IMR-90 (cell line): ENCODE data around the gene WWC2.

Experiments used
- BHLHE40 ChIP-seq: fragments of 150-350 bp; IDR thresholded peaks from 2 replicates; pipeline ENCODE4 v1.6.1; 2016; ENCODE audit warnings: mild to moderate bottlenecking, low read depth, low read length
- CEBPB ChIP-seq: IDR thresholded peaks from 2 replicates; pipeline ENCODE4 v1.6.1; 2012; ENCODE audit warnings: low read depth, low read length, improper control_type of control experiment
- CHD1 ChIP-seq: IDR thresholded peaks from 2 replicates; pipeline ENCODE4 v1.6.1; 2012; ENCODE audit warnings: low read depth, low read length, improper control_type of control experiment
- CTCF ChIP-seq: conservative IDR thresholded peaks from 2 replicates; pipeline ENCODE4 v1.5.1; 2012; ENCODE audit warnings: mild to moderate bottlenecking, low read depth, low read length, improper control_type of control experiment
- MAFK ChIP-seq: IDR thresholded peaks from 2 replicates; pipeline ENCODE4 v1.6.1; 2012; ENCODE audit warnings: low read depth, low read length, improper control_type of control experiment
- MXI1 ChIP-seq: IDR thresholded peaks from 2 replicates; pipeline ENCODE4 v1.6.1; 2012; ENCODE audit warnings: low read depth, mild to moderate bottlenecking, low read length, moderate library complexity, borderline replicate concordance
- POLR2A ChIP-seq: IDR thresholded peaks from 2 replicates; pipeline ENCODE4 v1.6.1; 2012; ENCODE audit warnings: mild to moderate bottlenecking, low read depth, low read length
- RAD21 ChIP-seq: IDR thresholded peaks from 2 replicates; pipeline ENCODE4 v1.6.1; 2012; ENCODE audit warnings: low read length, improper control_type of control experiment
- RCOR1 ChIP-seq: IDR thresholded peaks from 2 replicates; pipeline ENCODE4 v1.6.1; 2012; ENCODE audit warnings: mild to moderate bottlenecking, low read length, improper control_type of control experiment; ENCODE audit not compliant: insufficient replicate concordance
- RFX5 ChIP-seq: IDR thresholded peaks from 2 replicates; pipeline ENCODE4 v1.8.0; 2012; ENCODE audit warnings: low read depth, mild to moderate bottlenecking, low read length, moderate library complexity
- SMC3 ChIP-seq: fragments of 150-350 bp; IDR thresholded peaks from 2 replicates; pipeline ENCODE4 v1.6.1; 2016; ENCODE audit warnings: low read depth, mild to moderate bottlenecking, antibody characterized with exemption, low read length, moderate library complexity
- TF ChIP-seq, protein P1 (sequence below): fragments of 150-350 bp; IDR thresholded peaks from 2 replicates; pipeline ENCODE4 v1.6.1; 2016; ENCODE audit warnings: low read depth, mild to moderate bottlenecking, low read length, moderate library complexity, borderline replicate concordance
- TF ChIP-seq, protein P2 (sequence below): fragments of 150-350 bp; IDR thresholded peaks from 2 replicates; pipeline ENCODE4 v1.6.1; 2017; ENCODE audit warnings: mild to moderate bottlenecking, antibody characterized with exemption, low read length, low read depth

- TF ChIP-seq CTCF (peak; percentile 39), MAFK (no peak), POLR2A (no peak), RCOR1 (no peak), CEBPB (no peak), MXI1 (no peak), BHLHE40 (peak; percentile 98), RAD21 (peak; percentile 46), RFX5 (no peak), CHD1 (no peak), SMC3 (peak; percentile 16; the same call in 1 of the 2 replicates)
- TF ChIP-seq, protein P1, sequence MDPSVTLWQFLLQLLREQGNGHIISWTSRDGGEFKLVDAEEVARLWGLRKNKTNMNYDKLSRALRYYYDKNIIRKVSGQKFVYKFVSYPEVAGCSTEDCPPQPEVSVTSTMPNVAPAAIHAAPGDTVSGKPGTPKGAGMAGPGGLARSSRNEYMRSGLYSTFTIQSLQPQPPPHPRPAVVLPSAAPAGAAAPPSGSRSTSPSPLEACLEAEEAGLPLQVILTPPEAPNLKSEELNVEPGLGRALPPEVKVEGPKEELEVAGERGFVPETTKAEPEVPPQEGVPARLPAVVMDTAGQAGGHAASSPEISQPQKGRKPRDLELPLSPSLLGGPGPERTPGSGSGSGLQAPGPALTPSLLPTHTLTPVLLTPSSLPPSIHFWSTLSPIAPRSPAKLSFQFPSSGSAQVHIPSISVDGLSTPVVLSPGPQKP: no peak
- TF ChIP-seq, protein P2, sequence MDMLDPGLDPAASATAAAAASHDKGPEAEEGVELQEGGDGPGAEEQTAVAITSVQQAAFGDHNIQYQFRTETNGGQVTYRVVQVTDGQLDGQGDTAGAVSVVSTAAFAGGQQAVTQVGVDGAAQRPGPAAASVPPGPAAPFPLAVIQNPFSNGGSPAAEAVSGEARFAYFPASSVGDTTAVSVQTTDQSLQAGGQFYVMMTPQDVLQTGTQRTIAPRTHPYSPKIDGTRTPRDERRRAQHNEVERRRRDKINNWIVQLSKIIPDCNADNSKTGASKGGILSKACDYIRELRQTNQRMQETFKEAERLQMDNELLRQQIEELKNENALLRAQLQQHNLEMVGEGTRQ: no peak
Observed at GRCh38 chr4:183362916-183363542, 264.0 kb downstream of the WWC2 start.
